ENCODE results near the gene ZCCHC13.

The ZCCHC13 gene

GRCh38 chrX:74277320-74277719 lies 26.7 kb upstream of the ZCCHC13 start:
- no peak for FAIRE-seq
- no peak for TF ChIP-seq CTCF (IDR thresholded peaks at IDR 0.05; ENCODE audit: insufficient read depth, missing control alignments)
- DNase-seq (ENCODE audit: insufficient read length, low spot score), result no peak

GRCh38 chrX:74277846-74278245 lies 26.1 kb upstream of the ZCCHC13 start:
- FAIRE-seq (no peak), DNase-seq (ENCODE audit: insufficient read length, low spot score) (no peak)
- no peak for TF ChIP-seq CTCF (IDR thresholded peaks at IDR 0.05; ENCODE audit: insufficient read depth, missing control alignments)

GRCh38 chrX:74280759-74281158 lies 23.2 kb upstream of the ZCCHC13 start:
- TF ChIP-seq CTCF (IDR thresholded peaks at IDR 0.05; ENCODE audit: insufficient read depth, missing control alignments), result no peak
- DNase-seq (ENCODE audit: insufficient read length, low spot score) (no peak), FAIRE-seq (no peak)

- DNase-seq (ENCODE audit: insufficient read length, low spot score) (no peak), FAIRE-seq (no peak)
- no peak for TF ChIP-seq CTCF (IDR thresholded peaks at IDR 0.05; ENCODE audit: insufficient read depth, missing control alignments)
Observed at GRCh38 chrX:74284391-74284952, 19.5 kb upstream of the ZCCHC13 start.

GRCh38 chrX:74286950-74287740 lies 16.8 kb upstream of the ZCCHC13 start:
- DNase-seq (ENCODE audit: insufficient read length, low spot score), result no peak
- no peak for FAIRE-seq

GRCh38 chrX:74291577-74291963 lies 12.4 kb upstream of the ZCCHC13 start:
- no peak for TF ChIP-seq CTCF (IDR thresholded peaks at IDR 0.05; ENCODE audit: insufficient read depth, missing control alignments)
- no peak for FAIRE-seq
- no peak for DNase-seq (ENCODE audit: insufficient read length, low spot score)

More at GRCh38 chrX:74286950-74287740, 16.8 kb upstream of the ZCCHC13 start:
- no peak for TF ChIP-seq CTCF (IDR thresholded peaks at IDR 0.05; ENCODE audit: insufficient read depth, missing control alignments)
